GM12878 (cell line): ENCODE data around the gene BZW1. TPM values are rescaled to one million over a fixed set of nuclear protein-coding genes. Genes with fewer than 3 reads are reported as not detected.

Experiments
- ATAC-seq: fragments of 200-7000 bp; cut with Tn5 transposase; 3 replicates; pipeline ENCODE4 v1.9.1; 2020; ENCODE audit warnings: mild to moderate bottlenecking, moderate library complexity
- BruUV-seq: library from RNA; stranded (reverse); fragments of 400-500 nt; replicated peaks from 2 replicates; lab custom pipeline; 2021; lab: Mats Ljungman, UMichigan
- CTCF ChIA-PET: fragments of 300-600 bp; sonication (Branson Sonifier 250); formaldehyde crosslinking; extraction: SDS; loops from one replicate; lab custom pipeline; 2021; ENCODE audit warnings: inconsistent platforms; lab: Yijun Ruan, JAX
- POLR2A ChIA-PET: fragments of 350-600 bp; formaldehyde crosslinking; extraction: SDS; loops from one replicate; lab custom pipeline; 2021; ENCODE audit warnings: inconsistent platforms; lab: Charles Lee
- RAD21 ChIA-PET: fragments of 300-600 bp; sonication (Branson Sonifier 250); formaldehyde crosslinking; loops from one replicate; lab custom pipeline; 2023; ENCODE audit warnings: antibody characterized with exemption; ENCODE audit not compliant: unreplicated experiment; lab: Charles Lee
- SMC1A ChIA-PET: fragments of 300-600 bp; sonication (Branson Sonifier 250); formaldehyde crosslinking; loops from one replicate; lab custom pipeline; 2023; ENCODE audit not compliant: unreplicated experiment, uncharacterized antibody; lab: Charles Lee
- DNase-seq: peaks from one replicate; pipeline ENCODE4 v3.0.0-alpha.2; 2011; ENCODE audit warnings: low read depth, low spot score
- FAIRE-seq: peaks from 3 replicates; lab custom pipeline; 2011; peaks lifted over from hg19 to GRCh38; lab: Jason Lieb, UNC
- H2AFZ ChIP-seq: 2 replicates; pipeline ENCODE4 v1.6.0; 2011; ENCODE audit warnings: low read depth, low read length, control low read depth; ENCODE audit not compliant: control insufficient read depth
- H3K27ac ChIP-seq: 2 replicates; pipeline ENCODE4 v1.5.1; 2011; ENCODE audit warnings: control low read depth; ENCODE audit not compliant: control insufficient read depth, insufficient read depth
- H3K27me3 ChIP-seq, 2 experiments: replicated peaks in 1 of 2; 2 replicates each; pipeline versions ENCODE4 v1.6.0 to v1.6.1; 2011; ENCODE audit warnings: low read length in 1 of 2; ENCODE audit not compliant: control insufficient read depth in 2 of 2, insufficient read depth in 2 of 2
- H3K36me3 ChIP-seq, 2 experiments: 2 replicates each; pipeline ENCODE4 v1.5.1; 2011; ENCODE audit warnings: low read length in 1 of 2; ENCODE audit not compliant: control insufficient read depth in 2 of 2, insufficient read depth in 2 of 2
- H3K4me1 ChIP-seq: 2 replicates; pipeline ENCODE4 v1.6.1; 2011; ENCODE audit warnings: mild to moderate bottlenecking, low read length, moderate library complexity, mixed read lengths; ENCODE audit not compliant: control insufficient read depth, insufficient read depth
- H3K4me2 ChIP-seq: 2 replicates; pipeline ENCODE4 v1.6.0; 2011; ENCODE audit warnings: control low read depth; ENCODE audit not compliant: control insufficient read depth, insufficient read depth
- H3K4me3 ChIP-seq: fragments of 200-600 bp; sonication (generic); 2 replicates; pipeline ENCODE4 v1.5.1; 2016
- H3K79me2 ChIP-seq: 2 replicates; pipeline ENCODE4 v1.6.0; 2011; ENCODE audit warnings: low read length; ENCODE audit not compliant: control insufficient read depth, insufficient read depth
- H3K9ac ChIP-seq: 2 replicates; pipeline ENCODE4 v1.8.0; 2011; ENCODE audit warnings: low read length, control low read depth, mixed read lengths; ENCODE audit not compliant: control insufficient read depth, insufficient read depth
- H3K9me3 ChIP-seq: replicated peaks from 3 replicates; pipeline ENCODE4 v1.5.1; 2011; ENCODE audit warnings: mild to moderate bottlenecking, low read length; ENCODE audit not compliant: control insufficient read depth, insufficient read depth
- H4K20me1 ChIP-seq: 2 replicates; pipeline ENCODE4 v1.6.0; 2011; ENCODE audit not compliant: control insufficient read depth, insufficient read depth
- ATF2 ChIP-seq: IDR thresholded peaks from 2 replicates; pipeline ENCODE4 v1.6.1; 2012; ENCODE audit warnings: low read length, inconsistent platforms
- BCL3 ChIP-seq: IDR thresholded peaks from 2 replicates; pipeline ENCODE4 v1.6.1; 2011; ENCODE audit warnings: borderline replicate concordance, low read depth, mild to moderate bottlenecking, moderate library complexity, low read length; ENCODE audit not compliant: insufficient read depth, poor library complexity, severe bottlenecking
- CEBPZ ChIP-seq: fragments of 150-350 bp; IDR thresholded peaks from 2 replicates; pipeline ENCODE4 v1.6.1; 2016; ENCODE audit warnings: low read depth, low read length
- ETV6 ChIP-seq, 2 experiments: fragments of 450-650 bp in 1 of 2; IDR thresholded peaks in 1 of 2; conservative IDR thresholded peaks in 1 of 2; 2 replicates each; pipeline ENCODE4 v1.6.1; 2014; ENCODE audit warnings: antibody characterized with exemption in 1 of 2, borderline replicate concordance in 1 of 2, low read depth in 1 of 2, mild to moderate bottlenecking in 1 of 2, moderate library complexity in 1 of 2
- HDAC6 ChIP-seq: fragments of 200-600 bp; sonication (generic); IDR thresholded peaks from one replicate; pipeline ENCODE4 v1.8.0; 2017; ENCODE audit warnings: antibody characterized with exemption; ENCODE audit not compliant: unreplicated experiment
- HDGF ChIP-seq: fragments of 450-650 bp; IDR thresholded peaks from 2 replicates; pipeline ENCODE4 v1.6.1; 2016; ENCODE audit warnings: antibody characterized with exemption
- MXI1 ChIP-seq: fragments of 150-350 bp; IDR thresholded peaks from 2 replicates; pipeline ENCODE4 v1.6.1; 2011; ENCODE audit warnings: low read depth, mild to moderate bottlenecking, inconsistent platforms, low read length, improper control_type of control experiment
- NFXL1 ChIP-seq: fragments of 450-650 bp; IDR thresholded peaks from 2 replicates; pipeline ENCODE4 v1.6.1; 2017; ENCODE audit warnings: antibody characterized with exemption, mild to moderate bottlenecking, borderline replicate concordance
- NKRF ChIP-seq: fragments of 450-650 bp; conservative IDR thresholded peaks from 2 replicates; pipeline ENCODE4 v1.6.1; 2017; ENCODE audit warnings: mild to moderate bottlenecking, moderate library complexity
- RB1 ChIP-seq: fragments of 450-650 bp; formaldehyde crosslinking; IDR thresholded peaks from 2 replicates; pipeline ENCODE4 v1.6.1; 2017; ENCODE audit warnings: mild to moderate bottlenecking, borderline replicate concordance
- SKIL ChIP-seq: fragments of 450-650 bp; IDR thresholded peaks from 2 replicates; pipeline ENCODE4 v1.6.1; 2017; ENCODE audit warnings: mild to moderate bottlenecking, low read depth, inconsistent platforms; ENCODE audit not compliant: poor library complexity, severe bottlenecking
- whole genome bisulfite sequencing: methylation state at CpG from one replicate; pipeline ENCODE4 v1.1.6; 2016; ENCODE audit warnings: low lambda C conversion rate; ENCODE audit not compliant: insufficient replicate concordance, insufficient coverage; ENCODE audit errors: missing lambda C conversion rate; 5-methylcytosine and 5-hydroxymethylcytosine counted together
- in situ Hi-C: fragments of 300-500 bp; cut with MboI; formaldehyde crosslinking; loops from 9 replicates; pipeline ENCODE4 v1.14.3; 2018; ENCODE audit warnings: mixed read lengths
- intact Hi-C: fragments of 100-400 bp; cut with micrococcal nuclease; formaldehyde crosslinking; loops from one replicate; pipeline ENCODE4 v1.14.2; 2022; ENCODE audit not compliant: unreplicated experiment
- polyA plus RNA-seq, 11 experiments: library from polyadenylated mRNA; depleted of rRNA in 4 of 11; unstranded in 6 of 11; stranded (reverse) in 5 of 11; fragments of >200 nt; fragmentation: Nextera tagmentation in 4 of 11; fragmentation: Illumina TruSeq in 1 of 11; extraction: Ambion mirVana in 4 of 11; extraction: Trizol in 1 of 11; gene quantifications; 1 replicate in 1 of 11; 2 replicates in 10 of 11; pipeline versions ENCODE4 v1.2.1 to v1.2.3, GENCODE V29; 2011 to 2016; ENCODE audit warnings: inconsistent platforms in 2 of 11, missing spikeins in 2 of 11, low read depth in 1 of 11
- total RNA-seq, 4 experiments: library from RNA; depleted of rRNA in 3 of 4; stranded (reverse); fragments of >200 nt in 3 of 4; fragmentation: Illumina TruSeq in 1 of 4; extraction: Trizol in 1 of 4; gene quantifications; 2 replicates each; pipeline versions ENCODE4 v1.2.1 to v1.2.3, GENCODE V29; 2013 to 2021

BZW1 gene
- total and polyA plus RNA-seq, 10 of the 15 experiments (the other 5 are each of a cell fraction or from before 2014, with no cell fraction given): 186 to 349 (median 269) TPM

DNA sequence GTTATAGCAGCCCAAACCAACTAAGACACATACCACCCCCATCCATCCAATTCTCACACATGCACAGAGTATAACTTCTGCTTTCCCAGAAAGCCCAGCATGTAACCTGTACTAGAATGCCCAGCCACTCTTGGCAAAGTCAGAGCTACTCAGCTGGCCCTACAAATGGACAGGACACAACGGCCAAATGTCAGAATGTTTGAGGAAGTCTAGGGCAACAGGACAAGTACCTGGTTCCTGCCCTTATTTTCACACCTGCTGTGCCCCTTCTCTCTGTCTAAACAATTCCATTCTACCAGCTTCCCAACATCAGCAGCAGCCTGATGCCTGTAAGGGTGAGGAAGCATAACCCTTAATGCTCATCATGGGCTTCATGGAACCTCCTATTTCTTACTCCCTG is 15.1 kb upstream of the BZW1 start:
- FAIRE-seq: no peak
- no peak for TF ChIP-seq HDAC6
- TF ChIP-seq NKRF: no peak
- TF ChIP-seq ATF2: no peak
- TF ChIP-seq ETV6 (conservative IDR thresholded peaks at IDR 0.05 in 1 of 2, IDR thresholded peaks at IDR 0.05 in 1 of 2; ENCODE audit: borderline replicate concordance in 1 of 2, low read depth in 1 of 2): no peak
- no peak for TF ChIP-seq HDGF
- no peak for TF ChIP-seq NFXL1
- TF ChIP-seq CEBPZ: no peak
- TF ChIP-seq SKIL: no peak
- no peak for TF ChIP-seq RB1
- TF ChIP-seq MXI1: no peak
- TF ChIP-seq BCL3: no peak

More for the DNA sequence above, 15.1 kb upstream of the BZW1 start:
- H4K20me1 ChIP-seq: no peaks in the 10 kb centered on the region
- no peak overlapping the region for H2AFZ ChIP-seq
- H3K36me3 ChIP-seq: no peaks in the 10 kb centered on the region
- CTCF ChIA-PET: no interaction called here
- SMC1A ChIA-PET: no interaction called here
- H3K4me3 ChIP-seq: no peak overlapping the region
- H3K4me2 ChIP-seq: no peak overlapping the region
- BruUV-seq: no TSS peak
- WGBS: 6% methylated on average over 1 of the region's 1 CpG
- no peaks in the 10 kb centered on the region; a peak in 1 of 4 replicates for H3K27me3 ChIP-seq
- intact Hi-C loops: no loop called here
- H3K27ac ChIP-seq: no peak overlapping the region
- no peaks in the 10 kb centered on the region for H3K79me2 ChIP-seq
- no peaks in the 10 kb centered on the region for H3K4me1 ChIP-seq
- RAD21 ChIA-PET: no interaction called here
- DNase-seq (no peak), ATAC-seq (no peak; the same call in 2 of the 3 replicates)
- POLR2A ChIA-PET: no interaction called here
- in situ Hi-C loops: no loop called here
- no peak overlapping the region for H3K9ac ChIP-seq
- H3K9me3 ChIP-seq: no peaks in the 10 kb centered on the region
